Ishikawa (cell line): ENCODE data around the gene JARID2.

ENCODE experiments used
- EP300 ChIP-seq: IDR thresholded peaks from 2 replicates; pipeline ENCODE4 v1.6.1; 2012; ENCODE audit warnings: borderline replicate concordance
- TEAD4 ChIP-seq: IDR thresholded peaks from 2 replicates; pipeline ENCODE4 v1.6.1; 2012

GRCh38 chr6:15293674-15294073, 47.8 kb downstream of the JARID2 start:
- TF ChIP-seq EP300 (no peak), TEAD4 (no peak)
